Skeletal muscle satellite cell (primary cell): ENCODE data around the gene HRH3.

Experiments
- H3K27me3 ChIP-seq: 2 replicates; pipeline ENCODE4 v1.7.0; 2013; ENCODE audit warnings: low read length; ENCODE audit not compliant: control insufficient read depth, insufficient read depth
- H3K36me3 ChIP-seq: 2 replicates; pipeline ENCODE4 v1.7.0; 2013; ENCODE audit warnings: mild to moderate bottlenecking, control low read depth, low read length; ENCODE audit not compliant: insufficient read depth
- H3K4me1 ChIP-seq: 2 replicates; pipeline ENCODE4 v1.7.0; 2013; ENCODE audit warnings: low read length; ENCODE audit not compliant: control insufficient read depth, insufficient read depth
- H3K4me2 ChIP-seq: 2 replicates; pipeline ENCODE4 v1.7.0; 2013; ENCODE audit warnings: mild to moderate bottlenecking, low read length
- H3K4me3 ChIP-seq: 2 replicates; pipeline ENCODE4 v1.7.0; 2013; ENCODE audit warnings: low read length
- H3K9ac ChIP-seq: 2 replicates; pipeline ENCODE4 v1.7.0; 2013; ENCODE audit warnings: mild to moderate bottlenecking, low read depth, low read length, moderate library complexity
- H3K9me3 ChIP-seq: replicated peaks from 2 replicates; pipeline ENCODE4 v1.7.0; 2013; ENCODE audit warnings: mild to moderate bottlenecking, control low read depth, low read length

HRH3 gene

DNA sequence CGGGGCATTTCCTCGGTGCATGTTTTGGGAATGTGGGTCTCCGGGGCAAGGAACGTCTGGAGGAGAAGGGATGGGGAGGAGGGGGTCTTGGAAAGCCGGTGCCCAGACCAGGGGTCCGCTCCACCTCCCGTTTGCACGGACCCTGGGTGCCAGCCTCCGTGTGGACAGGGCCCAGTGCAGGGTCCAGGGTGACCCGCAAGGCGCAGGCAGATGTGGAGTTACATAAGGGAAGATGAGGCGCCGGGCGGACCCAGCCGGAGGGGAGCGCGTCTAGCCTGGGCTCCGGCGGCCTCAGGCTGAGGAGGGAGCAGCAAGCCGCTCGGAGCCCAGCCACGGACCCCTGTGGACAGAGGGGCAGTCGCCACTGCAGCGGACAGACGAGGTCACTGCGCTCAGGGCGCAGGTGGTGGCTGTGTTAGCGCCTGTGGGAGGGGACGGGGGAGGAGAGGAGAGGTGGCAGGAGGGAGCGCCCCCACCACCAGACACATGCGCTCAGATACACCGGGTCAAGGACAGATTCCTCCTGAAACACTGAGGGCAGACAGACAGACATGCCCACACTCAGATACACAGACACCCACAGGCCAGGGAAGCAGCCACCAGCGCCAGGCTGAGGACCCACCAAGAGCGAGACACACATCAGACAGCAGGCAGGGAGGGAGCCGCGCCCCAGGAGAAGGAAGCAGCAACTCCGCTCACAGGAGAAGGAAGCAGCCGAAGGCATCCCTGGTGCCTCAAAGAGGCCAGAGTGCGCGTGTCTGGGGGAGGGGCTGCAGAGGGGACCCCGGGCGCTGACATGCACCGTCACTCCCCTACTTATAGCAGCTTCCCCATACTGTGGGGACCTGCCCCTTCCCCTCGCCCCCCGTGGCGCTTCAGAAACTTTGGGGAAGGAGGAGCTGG lies 839 bp upstream of the HRH3 start:
- no peaks in the 10 kb centered on the region for H3K4me1 ChIP-seq
- no peak overlapping the region for H3K4me3 ChIP-seq
- H3K36me3 ChIP-seq = no peaks in the 10 kb centered on the region
- H3K27me3 ChIP-seq = peaks cover 86% of the 10 kb centered on the region
- H3K9ac ChIP-seq = no peak overlapping the region
- H3K9me3 ChIP-seq = no peaks in the 10 kb centered on the region
- H3K4me2 ChIP-seq = no peak overlapping the region

DNA sequence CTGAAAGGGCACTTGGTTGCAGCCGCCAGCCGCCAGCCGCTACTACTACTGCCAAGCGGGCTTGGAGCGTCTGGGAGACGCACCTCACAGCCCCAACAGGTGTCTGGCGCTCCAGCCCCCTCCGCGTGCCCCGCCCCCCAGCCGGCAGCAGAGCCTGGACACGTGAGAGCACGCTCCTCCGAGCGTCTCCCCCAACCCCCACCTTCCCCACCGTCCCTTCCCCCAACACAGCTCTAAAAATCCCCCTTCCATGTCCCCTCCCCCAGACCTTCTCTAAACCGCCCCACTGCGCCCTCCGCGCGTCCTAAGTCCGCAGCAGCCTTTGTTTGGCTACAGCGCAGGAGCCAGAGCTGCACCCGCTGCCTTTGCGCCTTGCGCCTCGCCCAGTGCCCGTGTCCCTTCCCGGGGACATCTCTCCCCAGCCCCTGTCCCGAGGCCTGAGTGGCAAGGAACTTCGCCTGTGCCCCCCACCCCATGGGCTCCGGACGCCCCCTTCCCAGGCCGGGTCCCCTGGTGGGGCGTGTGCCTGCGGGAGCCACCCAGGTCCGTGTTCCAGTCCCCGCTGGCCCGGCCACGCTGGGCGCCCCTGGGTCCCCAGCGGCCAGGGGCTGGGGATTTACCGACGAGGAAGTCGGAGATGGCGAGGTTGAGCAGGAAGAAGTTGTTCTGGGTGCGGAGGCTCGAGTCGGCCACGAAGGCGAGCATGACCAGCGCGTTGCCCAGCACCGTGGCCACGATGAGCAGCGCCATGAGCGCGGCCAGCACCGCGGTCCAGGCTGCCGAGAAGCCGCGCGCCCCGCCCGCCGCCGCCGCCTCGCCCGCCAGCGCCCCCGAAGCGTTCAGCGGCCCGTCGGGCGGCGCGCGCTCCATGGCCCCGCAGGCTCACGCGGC lies 732 bp downstream of the HRH3 start:
- Histone ChIP-seq H3K27me3 (peaks cover 86% of the 10 kb centered on the region), H3K36me3 (no peaks in the 10 kb centered on the region), H3K4me1 (no peaks in the 10 kb centered on the region), H3K9me3 (no peaks in the 10 kb centered on the region), H3K4me2 (peak overlapping the region; percentile 64), H3K4me3 (peak overlapping the region; percentile 34), H3K9ac (no peak overlapping the region)

DNA sequence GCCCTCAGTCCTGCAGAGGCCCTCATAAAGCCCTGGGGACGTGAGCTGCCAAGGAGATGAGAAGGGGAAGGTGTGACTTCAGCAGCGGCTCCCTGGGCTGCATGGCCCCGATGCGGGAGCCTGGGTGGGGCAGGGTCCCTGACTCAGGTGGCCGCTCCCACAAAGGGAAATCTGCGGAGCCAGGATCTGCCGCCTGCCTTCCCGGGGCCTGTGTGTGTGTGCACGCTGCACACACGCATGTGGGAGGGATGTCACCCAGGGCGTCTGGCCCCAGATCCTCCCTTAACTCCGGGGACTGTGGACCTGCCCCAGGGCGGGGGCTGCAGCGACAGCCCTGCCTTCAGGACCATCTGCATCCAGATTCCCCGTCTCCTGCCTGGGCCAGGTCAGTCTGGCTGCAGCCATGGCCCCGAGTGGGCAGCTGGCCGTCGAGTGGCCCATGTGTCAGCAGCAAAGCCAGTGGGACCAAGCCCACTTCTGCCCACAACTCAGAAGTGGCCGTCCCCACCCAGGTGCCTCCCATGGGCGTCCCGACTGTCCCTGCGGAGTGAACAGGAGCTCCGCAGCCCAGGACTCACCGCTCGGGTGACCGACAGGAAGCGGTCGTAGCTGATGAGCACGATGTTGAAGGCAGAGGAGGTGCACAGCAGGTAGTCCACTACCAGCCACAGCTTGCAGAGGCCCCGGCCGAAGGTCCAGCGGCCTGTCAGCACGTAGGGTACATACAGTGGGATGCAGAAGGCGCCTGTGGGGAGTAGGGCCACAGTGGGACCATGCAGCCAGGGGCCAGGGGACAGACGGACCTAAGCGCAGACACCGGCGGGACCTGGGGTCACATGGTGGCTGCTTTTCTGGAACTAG lies 1.9 kb downstream of the HRH3 start:
- H3K9me3 ChIP-seq = no peaks in the 10 kb centered on the region
- H3K4me2 ChIP-seq = no peak overlapping the region
- no peaks in the 10 kb centered on the region for H3K36me3 ChIP-seq
- no peaks in the 10 kb centered on the region for H3K4me1 ChIP-seq
- H3K4me3 ChIP-seq = no peak overlapping the region
- peaks cover 81% of the 10 kb centered on the region for H3K27me3 ChIP-seq
- H3K9ac ChIP-seq = no peak overlapping the region

DNA sequence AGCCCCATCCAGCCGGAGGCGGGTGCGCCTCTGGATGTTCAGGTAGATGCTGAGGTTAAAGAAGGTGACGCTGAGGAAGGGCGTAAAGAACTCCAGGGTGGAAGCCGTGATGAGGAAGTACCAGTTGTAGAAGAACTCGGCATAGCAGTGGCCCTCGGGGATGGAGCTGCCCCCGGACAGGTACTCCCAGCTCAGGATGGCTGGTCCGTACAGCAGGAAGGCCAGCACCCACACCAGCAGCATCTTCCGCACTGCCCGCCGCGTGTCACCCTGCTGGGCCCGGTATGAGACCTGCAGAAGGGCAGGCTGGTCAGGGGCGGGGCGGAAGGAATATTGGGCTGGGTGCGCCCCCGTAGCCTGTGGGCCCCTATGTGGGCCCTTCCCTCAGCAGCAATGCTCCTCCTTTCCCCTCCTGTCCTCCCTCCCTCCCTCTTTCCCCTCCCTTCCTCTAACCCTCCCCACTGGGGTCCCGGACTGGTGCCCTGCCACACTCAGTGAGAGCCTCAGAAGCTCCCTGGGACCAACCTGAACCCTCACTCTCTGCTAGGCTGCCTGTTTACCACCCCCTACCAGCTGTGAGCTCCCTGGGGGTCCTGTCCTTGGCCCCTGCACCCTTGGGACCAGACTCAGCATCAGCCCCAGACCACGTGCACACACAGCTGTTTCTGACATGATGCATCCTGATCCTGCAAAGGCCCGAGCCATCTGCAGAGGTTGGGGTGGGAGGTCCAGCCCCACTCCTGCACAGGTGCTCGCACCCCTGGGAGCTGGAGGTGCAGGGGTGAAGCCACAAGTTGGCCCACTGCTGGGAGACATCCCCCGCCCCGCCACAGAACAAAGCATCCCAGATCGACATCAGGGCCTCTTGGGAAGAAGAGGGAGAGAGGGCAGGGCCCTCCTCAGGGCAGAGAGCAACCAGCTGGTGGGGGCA lies 3.2 kb downstream of the HRH3 start:
- Histone ChIP-seq H3K4me1 (no peaks in the 10 kb centered on the region), H3K4me3 (no peak overlapping the region), H3K9ac (no peak overlapping the region), H3K4me2 (no peak overlapping the region), H3K9me3 (no peaks in the 10 kb centered on the region), H3K36me3 (no peaks in the 10 kb centered on the region), H3K27me3 (peaks cover 74% of the 10 kb centered on the region)

DNA sequence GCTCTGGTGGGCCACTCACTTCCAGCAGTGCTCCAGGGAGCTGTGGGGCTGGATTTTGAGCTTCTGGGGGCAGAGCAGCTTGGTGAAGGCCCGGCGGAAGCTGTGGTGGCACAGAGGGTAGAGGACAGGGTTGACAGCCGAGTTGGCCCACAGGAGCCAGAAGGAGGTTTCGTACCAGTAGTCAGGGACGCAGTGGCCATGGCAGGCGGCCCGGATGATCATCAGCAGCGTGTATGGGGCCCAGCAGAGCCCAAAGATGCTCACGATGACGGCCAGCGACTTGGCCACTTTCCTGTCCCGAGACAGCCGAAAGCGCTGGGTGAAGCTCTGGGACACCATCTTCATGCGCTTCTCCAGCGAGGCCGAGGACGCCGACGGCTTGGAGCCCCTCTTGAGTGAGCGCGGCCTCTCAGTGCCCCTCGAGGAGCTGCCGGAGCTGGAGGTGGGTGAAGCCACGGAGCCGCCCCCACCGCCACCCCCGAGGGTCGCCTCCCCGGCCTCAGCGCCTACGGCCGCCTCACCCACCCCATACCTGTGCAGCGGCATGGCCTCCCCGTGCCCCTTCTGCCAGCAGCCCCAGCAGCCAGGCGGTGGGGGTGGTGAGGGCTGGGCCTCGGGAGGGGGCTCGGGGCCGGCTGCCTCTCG lies 4.0 kb downstream of the HRH3 start:
- H3K4me1 ChIP-seq = no peaks in the 10 kb centered on the region
- H3K4me2 ChIP-seq = no peak overlapping the region
- H3K27me3 ChIP-seq = peaks cover 74% of the 10 kb centered on the region
- no peak overlapping the region for H3K4me3 ChIP-seq
- no peaks in the 10 kb centered on the region for H3K36me3 ChIP-seq
- no peak overlapping the region for H3K9ac ChIP-seq
- H3K9me3 ChIP-seq = no peaks in the 10 kb centered on the region

DNA sequence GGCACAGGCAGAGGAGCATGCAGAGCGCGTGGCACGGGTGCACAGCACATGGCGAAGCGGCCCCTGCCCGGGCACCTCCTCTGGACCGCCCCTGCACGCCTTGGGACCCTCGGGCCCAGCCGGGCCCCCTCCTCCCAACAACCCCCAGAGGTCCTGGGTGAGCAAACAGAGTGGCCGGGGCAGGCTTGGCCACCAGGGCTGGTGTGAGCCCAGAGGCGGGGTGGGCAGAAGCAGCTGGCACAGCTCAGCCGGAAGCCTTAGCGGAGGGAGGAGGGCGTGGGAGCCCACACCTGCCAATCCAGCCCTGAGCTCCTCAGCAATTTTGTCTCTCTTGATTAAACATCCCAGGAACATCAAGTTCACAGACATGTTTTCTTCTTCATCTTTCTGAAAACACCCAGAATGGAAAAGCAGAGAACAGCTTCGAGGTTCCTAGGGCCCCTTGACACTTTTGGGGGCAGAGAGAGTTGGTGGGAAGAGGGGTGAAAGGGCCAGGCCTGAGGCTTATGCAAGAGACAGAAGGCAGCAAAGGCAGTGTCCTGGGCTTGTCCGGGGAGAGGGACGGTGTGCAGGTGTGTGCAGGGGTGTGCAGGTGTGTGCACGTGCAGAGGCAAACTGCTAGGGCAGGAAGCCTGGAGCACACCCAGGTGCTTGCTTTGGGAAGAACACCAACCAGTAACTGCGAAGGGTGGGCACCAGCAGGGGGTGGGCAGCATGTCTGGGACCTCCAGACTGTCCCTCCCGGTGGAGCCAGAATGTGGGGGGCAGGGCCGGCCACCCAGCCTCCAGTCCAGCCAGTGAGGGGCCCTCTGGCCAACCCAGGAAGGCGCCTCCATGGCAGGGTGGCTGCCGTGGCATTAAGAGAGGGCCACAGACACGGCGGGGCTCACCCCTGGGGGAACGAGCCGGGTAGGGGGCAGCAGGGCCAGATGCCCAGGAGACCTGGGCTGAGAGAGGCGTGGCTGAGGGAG lies 4.8 kb downstream of the HRH3 start:
- no peaks in the 10 kb centered on the region for H3K4me1 ChIP-seq
- no peaks in the 10 kb centered on the region for H3K9me3 ChIP-seq
- peaks cover 75% of the 10 kb centered on the region for H3K27me3 ChIP-seq
- H3K9ac ChIP-seq = no peak overlapping the region
- H3K4me3 ChIP-seq = no peak overlapping the region
- H3K4me2 ChIP-seq = no peak overlapping the region
- no peaks in the 10 kb centered on the region for H3K36me3 ChIP-seq

DNA sequence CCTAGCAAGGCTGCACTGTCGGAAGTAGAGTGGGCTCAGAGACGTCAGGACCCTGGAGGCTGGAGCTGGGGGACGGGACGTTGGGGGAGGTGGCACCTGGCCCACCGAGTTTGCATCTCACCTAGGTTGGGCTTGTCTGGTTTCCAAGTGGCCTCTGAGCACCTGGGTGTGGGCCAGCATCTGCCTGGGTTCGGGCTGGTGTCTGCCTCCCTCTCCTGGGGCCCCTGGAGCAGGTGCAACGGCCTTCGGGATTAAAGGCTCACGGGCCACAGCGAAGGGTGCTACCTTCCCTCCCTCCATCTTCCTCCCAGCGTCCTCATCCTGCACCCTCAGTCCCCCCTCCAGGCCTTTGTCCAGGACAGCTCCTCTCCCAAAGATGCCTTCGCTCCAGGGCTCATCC lies 6.0 kb downstream of the HRH3 start:
- Histone ChIP-seq H3K4me3 (no peak overlapping the region), H3K36me3 (no peaks in the 10 kb centered on the region), H3K27me3 (peaks cover 83% of the 10 kb centered on the region), H3K9me3 (no peaks in the 10 kb centered on the region), H3K4me1 (no peaks in the 10 kb centered on the region), H3K4me2 (no peak overlapping the region), H3K9ac (no peak overlapping the region)

DNA sequence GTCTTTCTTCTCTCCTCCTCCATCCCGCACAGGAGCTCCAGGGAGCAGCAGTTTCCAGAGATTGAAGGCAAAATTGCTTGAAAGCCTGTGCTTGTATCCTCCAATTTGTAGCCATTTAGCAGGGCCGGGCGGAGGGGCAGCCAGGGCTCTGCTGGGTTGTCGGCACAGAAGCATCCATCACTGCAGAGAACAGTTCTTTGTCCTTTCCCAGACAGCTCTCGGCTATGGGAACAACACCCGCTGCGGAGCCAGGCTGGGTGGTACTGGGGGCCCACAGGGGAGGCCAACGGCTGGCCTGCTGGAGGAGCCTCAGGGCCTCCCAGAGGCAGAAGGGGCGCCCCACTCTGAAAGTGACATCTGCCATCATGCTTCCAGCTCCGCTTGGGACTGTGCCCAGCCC lies 7.8 kb downstream of the HRH3 start:
- no peak overlapping the region for H3K4me3 ChIP-seq
- no peak overlapping the region for H3K4me2 ChIP-seq
- no peaks in the 10 kb centered on the region for H3K4me1 ChIP-seq
- no peaks in the 10 kb centered on the region for H3K9me3 ChIP-seq
- peaks cover 69% of the 10 kb centered on the region for H3K27me3 ChIP-seq
- H3K9ac ChIP-seq = no peak overlapping the region
- no peaks in the 10 kb centered on the region for H3K36me3 ChIP-seq

DNA sequence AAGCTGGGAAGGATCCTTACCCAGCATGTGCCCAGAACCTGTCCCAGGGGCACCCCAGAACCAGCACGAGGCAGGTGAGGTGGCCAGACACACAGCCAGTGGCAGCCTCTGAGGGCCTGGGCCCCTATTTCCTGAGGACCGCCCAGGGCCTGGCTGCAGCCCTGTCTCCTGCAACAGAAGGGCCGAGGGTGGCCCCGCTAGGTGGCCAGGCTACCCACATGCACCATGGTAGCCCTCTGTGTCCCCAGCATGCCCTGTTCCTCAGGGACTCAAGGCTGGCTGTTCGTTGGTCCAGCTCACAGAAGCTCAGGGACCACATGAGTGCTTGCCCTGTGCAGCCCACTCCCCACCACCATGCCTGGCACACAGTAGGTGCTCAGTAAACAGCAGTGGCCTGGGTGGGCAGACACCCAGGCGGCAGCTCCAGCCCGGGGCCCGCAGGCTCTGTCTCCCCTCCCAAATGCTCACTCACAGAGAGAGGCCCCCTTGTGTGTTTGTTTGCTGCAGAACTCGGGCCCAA lies 8.2 kb downstream of the HRH3 start:
- Histone ChIP-seq H3K27me3 (peaks cover 64% of the 10 kb centered on the region), H3K4me2 (no peak overlapping the region), H3K9me3 (no peaks in the 10 kb centered on the region), H3K4me3 (no peak overlapping the region), H3K4me1 (no peaks in the 10 kb centered on the region), H3K9ac (no peak overlapping the region), H3K36me3 (no peaks in the 10 kb centered on the region)
